Tibial nerve (tissue), 4 donors: ENCODE data around the gene ABI1. TPM values are rescaled to one million over a fixed set of nuclear protein-coding genes. Genes with fewer than 3 reads are reported as not detected.

Experiments
- DNase-seq, 2 donors: peaks; one replicate each; pipeline ENCODE4 v3.0.0-alpha.2; 2019; ENCODE audit warnings: low spot score in 2 of 2
- H3K27ac ChIP-seq, 4 donors: fragments of 200-600 bp; sonication (generic) in 3 of 4; one replicate each; pipeline ENCODE4 v1.5.1; 2017 to 2019; ENCODE audit warnings: mild to moderate bottlenecking in 1 of 4
- H3K27me3 ChIP-seq, 2 donors: fragments of 200-600 bp; sonication (generic) in 1 of 2; one replicate each; pipeline versions ENCODE4 v1.5.1 to v1.6.0; 2017 to 2019
- H3K36me3 ChIP-seq, 3 donors: fragments of 200-600 bp; sonication (generic); one replicate each; pipeline ENCODE4 v1.5.1; 2018 to 2019
- H3K4me1 ChIP-seq, 4 donors: fragments of 200-600 bp; sonication (generic) in 3 of 4; one replicate each; pipeline ENCODE4 v1.5.1; 2017 to 2019
- H3K4me3 ChIP-seq, 4 donors: fragments of 200-600 bp; sonication (generic) in 3 of 4; one replicate each; pipeline ENCODE4 v1.5.1; 2017 to 2019; ENCODE audit warnings: mild to moderate bottlenecking in 1 of 4, moderate library complexity in 1 of 4
- H3K9me3 ChIP-seq, 4 donors: fragments of 200-600 bp; sonication (generic) in 3 of 4; one replicate each; pipeline ENCODE4 v1.5.1; 2017 to 2019
- CTCF ChIP-seq, 5 experiments: fragments of 200-600 bp in 3 of 5; fragments of 450-650 bp in 2 of 5; sonication (generic) in 3 of 5; IDR thresholded peaks; one replicate each; pipeline ENCODE4 v1.5.1; 2016 to 2019; ENCODE audit warnings: antibody characterized with exemption in 5 of 5, mild to moderate bottlenecking in 3 of 5, moderate library complexity in 2 of 5
- EP300 ChIP-seq, 2 donors: sonication (generic); formaldehyde crosslinking; IDR thresholded peaks; one replicate each; pipeline ENCODE4 v1.6.1; 2017; ENCODE audit warnings: antibody characterized with exemption in 2 of 2, mild to moderate bottlenecking in 1 of 2
- POLR2A ChIP-seq, 2 donors: fragments of 450-650 bp; IDR thresholded peaks; one replicate each; pipeline ENCODE4 v1.6.1; 2017; ENCODE audit warnings: antibody characterized with exemption in 2 of 2, mild to moderate bottlenecking in 2 of 2, moderate library complexity in 2 of 2
- WGBS, 2 donors: methylation state at CpG; one replicate each; pipeline ENCODE4 v1.1.5; 2018; 5-methylcytosine and 5-hydroxymethylcytosine counted together
- total RNA-seq, 4 donors: library from RNA; depleted of rRNA; stranded (reverse); fragments of >200 nt; gene quantifications; one replicate each; pipeline ENCODE4 v1.1.0, GENCODE V29; 2016

ABI1 gene
- total RNA-seq, 4 donors from 2014 or later, result 25.9 to 32.1 (median 29.9) TPM

- no peaks in the 10 kb centered on the region for H3K36me3 ChIP-seq
- no peak overlapping the region for H3K27ac ChIP-seq
- H3K9me3 ChIP-seq, result no peaks in the 10 kb centered on the region
- 76 to 79% methylated on average over 8 of the region's 8 CpGs for WGBS, 2 donors
- no peaks in the 10 kb centered on the region for H3K27me3 ChIP-seq
- no peak for DNase-seq
- H3K4me3 ChIP-seq, result no peak overlapping the region
- no peak for TF ChIP-seq CTCF (IDR thresholded peaks at IDR 0.05)
- no peak for TF ChIP-seq POLR2A (IDR thresholded peaks at IDR 0.05)
- H3K4me1 ChIP-seq, result no peaks in the 10 kb centered on the region
These were observed 8.8 kb upstream of the ABI1 start for GRCh38 chr10:26869528-26869927.

GRCh38 chr10:26863351-26864076, 2.8 kb upstream of the ABI1 start:
- Histone ChIP-seq H3K4me3 (no peak overlapping the region), H3K4me1 (peaks cover 0 to 17% (median 3%) of the 10 kb centered on the region in 4 donors), H3K9me3 (no peaks in the 10 kb centered on the region), H3K36me3 (no peaks in the 10 kb centered on the region), H3K27me3 (no peaks in the 10 kb centered on the region), H3K27ac (no peak overlapping the region)
- 61 to 68% methylated on average over 3 of the region's 3 CpGs for WGBS, 2 donors
- DNase-seq, result no peak
- TF ChIP-seq EP300 (IDR thresholded peaks at IDR 0.05) (no peak), CTCF (IDR thresholded peaks at IDR 0.05) (no peak), POLR2A (IDR thresholded peaks at IDR 0.05) (no peak)

GRCh38 chr10:26861205-26861998, 644 bp upstream of the ABI1 start:
- no peaks in the 10 kb centered on the region for H3K36me3 ChIP-seq
- DNase-seq, result no peak
- no peak for TF ChIP-seq EP300 (IDR thresholded peaks at IDR 0.05)
- TF ChIP-seq POLR2A (IDR thresholded peaks at IDR 0.05), result no peak
- TF ChIP-seq CTCF (IDR thresholded peaks at IDR 0.05), result peak; percentile 34 to 94 (median 75)
- peak overlapping the region in 3 of 4 donors; percentile 47 to 96 (median 67) for H3K27ac ChIP-seq
- H3K27me3 ChIP-seq, result no peaks in the 10 kb centered on the region
- H3K9me3 ChIP-seq, result no peaks in the 10 kb centered on the region
- 37 to 39% methylated on average over 24 of the region's 24 CpGs for WGBS, 2 donors
- H3K4me1 ChIP-seq, result peaks cover 0 to 37% (median 6%) of the 10 kb centered on the region in 4 donors
- peak overlapping the region in 3 of 4 donors; percentile 15 to 99 (median 82) for H3K4me3 ChIP-seq

DNA sequence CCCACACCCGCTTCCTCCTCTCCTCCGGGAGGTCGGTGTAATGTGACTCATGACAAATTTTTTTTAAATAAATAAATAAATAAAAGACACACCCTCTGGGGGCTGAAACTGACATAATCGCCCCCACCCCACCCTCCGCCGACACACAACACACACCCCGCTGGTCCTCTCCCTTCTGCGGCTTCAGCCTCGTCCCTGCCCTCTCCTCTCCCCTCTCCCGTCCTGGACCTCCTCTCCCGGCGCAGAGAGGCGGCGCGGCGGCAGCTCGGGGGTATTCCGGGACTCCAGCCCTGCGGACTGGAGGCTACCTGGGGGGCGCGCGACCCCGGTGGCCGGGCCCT, 686 bp downstream of the ABI1 start:
- Histone ChIP-seq H3K4me1 (peaks cover 0 to 49% (median 9%) of the 10 kb centered on the region in 4 donors), H3K4me3 (peak overlapping the region; percentile 81 to 99 (median 86)), H3K27me3 (no peaks in the 10 kb centered on the region), H3K9me3 (no peaks in the 10 kb centered on the region), H3K36me3 (no peaks in the 10 kb centered on the region), H3K27ac (peak overlapping the region; percentile 71 to 98 (median 97))
- WGBS, 2 donors, result 0% methylated on average over 24 of the region's 24 CpGs
- DNase-seq, result peak; percentile 25 to 42
- TF ChIP-seq POLR2A (IDR thresholded peaks at IDR 0.05) (peak in 1 of 2 donors; percentile 1), CTCF (IDR thresholded peaks at IDR 0.05) (peak in 1 of 5 experiments; percentile 3), EP300 (IDR thresholded peaks at IDR 0.05) (no peak)
